Right ventricle myocardium superior (tissue), 1 donor: Measurements from ENCODE around the gene DCTN3. TPM values are rescaled to one million over a fixed set of nuclear protein-coding genes. Genes with fewer than 3 reads are reported as not detected.

Experiments
- ATAC-seq: fragments of 200-7000 bp; cut with Tn5 transposase; one replicate; pipeline ENCODE4 v1.9.1; 2020; ENCODE audit warnings: mild to moderate bottlenecking; ENCODE audit not compliant: poor library complexity
- DNase-seq: peaks from one replicate; pipeline ENCODE4 v3.0.0-alpha.2; 2020
- intact Hi-C: fragments of 100-400 bp; cut with DNase I; formaldehyde crosslinking; loops from one replicate; pipeline ENCODE4 v1.11.2; 2022
- total RNA-seq: library from RNA; stranded (reverse); fragmentation: NEBNext Ultra II Directional; extraction: Animal tissue kit (Norgen Biotek cat#: 25700); gene quantifications from one replicate; pipeline ENCODE4 v1.2.1, GENCODE V29; 2021
- donor health status: DM: no; HTN: yes; CAD: no; lungs with severe emphysema.

The DCTN3 gene
- total RNA-seq, 1 donor from 2014 or later, result 129 TPM

GRCh38 chr9:34566972-34567371 lies 53.3 kb downstream of the DCTN3 start:
- ATAC-seq (no peak), DNase-seq (peak; percentile 14)
- intact Hi-C loops, result no loop called here

DNA sequence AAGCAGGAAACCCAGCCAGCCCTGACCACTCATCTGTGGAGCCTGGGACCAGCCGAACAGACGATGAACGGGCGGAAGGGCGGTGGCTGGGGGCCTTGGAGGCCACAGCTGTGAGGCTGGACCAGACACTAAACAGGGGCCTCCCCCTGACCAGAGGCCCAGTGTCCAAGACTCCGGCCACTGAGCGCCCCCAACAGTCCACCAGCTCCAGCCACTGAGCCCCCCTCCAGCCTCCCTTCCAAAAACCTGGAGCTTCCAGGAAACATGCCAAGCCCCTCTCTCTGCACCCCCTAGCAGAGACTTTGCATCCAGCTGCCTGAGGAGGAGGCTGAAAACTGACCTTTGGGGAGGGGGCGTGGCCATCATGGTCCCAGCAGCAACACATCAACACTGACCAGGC lies 54.0 kb downstream of the DCTN3 start:
- DNase-seq (peak; percentile 14), ATAC-seq (no peak)
- intact Hi-C loops, result no loop called here

DNA sequence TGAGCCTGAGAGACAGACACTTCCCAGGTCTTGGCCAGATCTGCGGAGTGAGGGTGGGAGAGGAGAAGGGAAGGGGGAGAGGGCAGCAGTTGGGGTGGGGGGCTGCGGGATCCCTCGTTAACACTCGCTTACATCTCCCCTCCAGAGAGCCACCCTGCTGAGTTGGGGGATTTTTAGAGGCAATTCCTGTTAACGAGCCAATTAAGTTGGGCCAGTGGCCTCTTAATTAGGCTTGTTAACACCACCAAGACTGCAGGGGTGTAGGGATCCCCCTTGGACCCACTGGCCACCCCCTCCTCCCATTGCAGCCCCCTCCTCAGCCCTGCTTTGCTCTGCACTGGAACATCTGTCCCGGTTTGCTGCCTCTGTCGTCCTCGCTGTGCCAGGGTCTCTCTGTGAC lies 54.4 kb downstream of the DCTN3 start:
- DNase-seq, result peak; percentile 3
- no peak for ATAC-seq
- intact Hi-C loops, result no loop called here

- intact Hi-C loops, result no loop called here
- ATAC-seq (no peak), DNase-seq (no peak)
These were observed 55.7 kb downstream of the DCTN3 start for GRCh38 chr9:34564617-34565016.

Other genes with a start within 250 kb of the DCTN3 start
- 8.1 TPM for gene MYORG, start 243.6 kb downstream of the DCTN3 start, total RNA-seq
- 20.6 TPM for gene FAM219A, start 161.9 kb downstream of the DCTN3 start, total RNA-seq
- not detected for gene DNAI1, start 161.7 kb downstream of the DCTN3 start, total RNA-seq
- 0.48 TPM for gene ENHO, start 97.5 kb downstream of the DCTN3 start, total RNA-seq
- 7.8 TPM for gene CNTFR, start 30.8 kb downstream of the DCTN3 start, total RNA-seq
- 43.4 TPM for gene RPP25L, start 8.4 kb downstream of the DCTN3 start, total RNA-seq
- not detected for gene ARID3C, start 8.6 kb upstream of the DCTN3 start, total RNA-seq
- 22.2 TPM for gene SIGMAR1, start 17.3 kb upstream of the DCTN3 start, total RNA-seq
- gene GALT, start 26.2 kb upstream of the DCTN3 start, total RNA-seq, result 53.8 TPM
- gene IL11RA, start 31.7 kb upstream of the DCTN3 start, total RNA-seq, result 48.8 TPM
- gene CCL27, start 42.2 kb upstream of the DCTN3 start, total RNA-seq, result not detected
- gene CCL19, start 70.8 kb upstream of the DCTN3 start, total RNA-seq, result 0.70 TPM
- 4.9 TPM for gene CCL21, start 89.6 kb upstream of the DCTN3 start, total RNA-seq